ENCODE data around the gene CALML6. TPM values are rescaled to one million over a fixed set of nuclear protein-coding genes. Genes with fewer than 3 reads are reported as not detected.

Gene CALML6
- total RNA-seq, 4 donors from 2014 or later: 0.13 TPM; not detected in 3

DNA sequence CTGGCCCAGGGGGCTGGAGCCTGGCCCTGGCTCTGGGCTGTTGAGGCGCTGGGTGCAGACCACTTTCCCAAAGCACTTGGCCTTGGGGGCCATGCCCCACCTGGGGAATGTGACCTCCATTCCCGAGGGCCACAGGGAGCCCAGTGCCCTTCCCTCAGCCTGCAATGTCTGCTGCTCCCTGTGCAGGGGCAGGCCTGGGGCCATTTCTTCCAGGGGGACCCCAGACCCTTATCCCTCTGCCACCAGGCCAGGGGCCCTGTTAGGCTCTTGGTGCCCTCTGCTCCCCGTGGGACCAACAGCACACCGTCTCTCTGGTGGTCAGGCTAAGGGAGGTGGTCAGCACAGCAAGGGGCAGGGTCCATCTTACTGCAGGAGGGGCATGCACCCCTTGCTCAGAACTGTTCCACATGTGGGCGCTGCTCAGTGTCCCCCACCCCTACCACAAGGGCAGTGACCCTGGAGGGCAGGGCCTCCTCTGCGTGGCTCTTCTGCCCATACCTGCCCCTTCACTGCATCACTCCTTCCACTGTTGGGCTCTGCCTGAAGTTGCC lies 5.1 kb downstream of the CALML6 start:
- Histone ChIP-seq H3K27me3 (no peaks in the 10 kb centered on the region), H3K27ac (no peak overlapping the region), H3K36me3 (no peaks in the 10 kb centered on the region), H3K9me3 (no peaks in the 10 kb centered on the region), H3K4me3 (replicated peaks in 1 of 3) (no peak overlapping the region), H3K4me1 (peaks cover 7 to 18% of the 10 kb centered on the region in 2 donors)
- WGBS, 2 donors: 95 to 100% methylated on average over 2 to 4 of the region's 6 CpGs
- TF ChIP-seq POLR2A (IDR thresholded peaks at IDR 0.05): no peak
- TF ChIP-seq, protein P1, sequence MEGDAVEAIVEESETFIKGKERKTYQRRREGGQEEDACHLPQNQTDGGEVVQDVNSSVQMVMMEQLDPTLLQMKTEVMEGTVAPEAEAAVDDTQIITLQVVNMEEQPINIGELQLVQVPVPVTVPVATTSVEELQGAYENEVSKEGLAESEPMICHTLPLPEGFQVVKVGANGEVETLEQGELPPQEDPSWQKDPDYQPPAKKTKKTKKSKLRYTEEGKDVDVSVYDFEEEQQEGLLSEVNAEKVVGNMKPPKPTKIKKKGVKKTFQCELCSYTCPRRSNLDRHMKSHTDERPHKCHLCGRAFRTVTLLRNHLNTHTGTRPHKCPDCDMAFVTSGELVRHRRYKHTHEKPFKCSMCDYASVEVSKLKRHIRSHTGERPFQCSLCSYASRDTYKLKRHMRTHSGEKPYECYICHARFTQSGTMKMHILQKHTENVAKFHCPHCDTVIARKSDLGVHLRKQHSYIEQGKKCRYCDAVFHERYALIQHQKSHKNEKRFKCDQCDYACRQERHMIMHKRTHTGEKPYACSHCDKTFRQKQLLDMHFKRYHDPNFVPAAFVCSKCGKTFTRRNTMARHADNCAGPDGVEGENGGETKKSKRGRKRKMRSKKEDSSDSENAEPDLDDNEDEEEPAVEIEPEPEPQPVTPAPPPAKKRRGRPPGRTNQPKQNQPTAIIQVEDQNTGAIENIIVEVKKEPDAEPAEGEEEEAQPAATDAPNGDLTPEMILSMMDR (IDR thresholded peaks at IDR 0.05): no peak
- intact Hi-C loops (cut with DNase I): no loop called here
- DNase-seq: no peak

DNA sequence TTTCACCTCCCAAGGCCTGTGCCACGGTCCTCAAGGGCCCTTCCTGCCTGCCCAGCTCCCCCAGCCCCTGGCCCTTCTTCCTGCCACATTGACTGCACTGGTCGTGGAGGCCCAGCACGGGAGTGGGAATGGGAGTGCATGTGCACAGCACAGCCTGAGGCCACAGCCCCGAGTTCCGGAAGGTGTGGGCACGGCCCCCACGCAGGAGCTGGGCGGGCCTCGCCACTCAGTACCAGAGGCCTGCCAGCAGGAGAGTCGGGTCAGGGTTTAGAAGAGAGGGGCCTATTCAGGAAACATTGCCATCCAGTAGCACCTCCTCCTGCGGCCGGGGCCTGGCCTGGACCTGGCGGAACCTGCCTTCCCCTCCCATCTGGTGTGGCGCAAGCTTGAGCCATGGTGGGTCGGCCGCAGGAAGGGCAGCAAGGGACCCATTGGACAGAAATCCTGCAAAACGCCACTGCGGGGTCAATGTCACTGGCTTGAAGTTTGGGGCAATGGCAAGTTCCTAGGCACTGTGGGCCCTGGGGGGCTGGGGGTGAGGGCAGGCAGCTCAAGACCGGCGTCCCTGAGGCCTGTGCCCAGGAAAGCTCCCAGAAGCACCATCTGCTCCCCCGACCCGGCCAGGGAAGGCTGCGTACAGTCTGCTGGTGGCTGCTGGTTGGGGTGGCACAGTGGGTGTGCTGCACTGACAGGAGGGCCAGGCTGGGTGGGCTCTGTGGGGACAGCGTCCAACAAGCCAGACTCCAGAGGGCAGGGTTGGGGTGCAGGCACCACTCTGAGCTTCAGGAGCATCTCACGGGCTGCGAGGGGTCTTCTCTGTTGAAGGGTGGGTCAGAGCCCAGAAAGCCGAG lies 5.8 kb downstream of the CALML6 start:
- TF ChIP-seq POLR2A (IDR thresholded peaks at IDR 0.05): no peak
- TF ChIP-seq, protein P1 (IDR thresholded peaks at IDR 0.05): no peak
- Histone ChIP-seq H3K9me3 (no peaks in the 10 kb centered on the region), H3K27ac (no peak overlapping the region), H3K4me1 (peaks cover 7 to 18% of the 10 kb centered on the region in 2 donors), H3K4me3 (replicated peaks in 1 of 3) (no peak overlapping the region), H3K27me3 (no peaks in the 10 kb centered on the region), H3K36me3 (no peaks in the 10 kb centered on the region)
- no peak for DNase-seq
- intact Hi-C loops (cut with DNase I): no loop called here
- WGBS, 2 donors: 79 to 90% methylated on average over 10 to 13 of the region's 27 CpGs

DNA sequence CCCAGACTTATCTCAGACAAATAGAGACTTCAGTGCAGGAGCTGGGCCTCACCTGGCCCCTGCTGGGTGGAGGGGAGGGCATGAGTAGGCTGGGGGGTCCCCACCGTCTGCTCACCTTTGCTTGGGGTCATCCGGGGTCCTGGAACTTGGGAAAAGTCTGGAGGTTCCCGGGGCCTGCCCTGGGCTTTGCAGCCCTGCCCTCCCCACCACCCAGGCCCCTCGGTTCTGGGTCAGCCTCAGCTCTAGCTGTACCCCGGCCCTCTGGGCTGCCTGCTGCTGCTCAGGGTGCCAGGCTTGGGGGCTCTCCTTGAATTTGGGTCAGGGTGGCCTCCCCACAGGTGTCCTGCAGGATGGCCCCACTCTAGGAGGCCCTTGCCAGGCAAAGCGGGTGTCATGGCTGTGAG lies 6.4 kb downstream of the CALML6 start:
- TF ChIP-seq, protein P1 (IDR thresholded peaks at IDR 0.05): no peak
- TF ChIP-seq POLR2A (IDR thresholded peaks at IDR 0.05): no peak
- WGBS, 2 donors: 100% methylated on average over 3 to 4 of the region's 6 CpGs
- intact Hi-C loops (cut with DNase I): no loop called here
- H3K9me3 ChIP-seq: no peaks in the 10 kb centered on the region
- H3K27ac ChIP-seq: no peak overlapping the region
- no peaks in the 10 kb centered on the region for H3K36me3 ChIP-seq
- H3K4me3 ChIP-seq (replicated peaks in 1 of 3): no peak overlapping the region
- no peaks in the 10 kb centered on the region for H3K27me3 ChIP-seq
- DNase-seq: no peak
- H3K4me1 ChIP-seq: peaks cover 7 to 18% of the 10 kb centered on the region in 2 donors

DNA sequence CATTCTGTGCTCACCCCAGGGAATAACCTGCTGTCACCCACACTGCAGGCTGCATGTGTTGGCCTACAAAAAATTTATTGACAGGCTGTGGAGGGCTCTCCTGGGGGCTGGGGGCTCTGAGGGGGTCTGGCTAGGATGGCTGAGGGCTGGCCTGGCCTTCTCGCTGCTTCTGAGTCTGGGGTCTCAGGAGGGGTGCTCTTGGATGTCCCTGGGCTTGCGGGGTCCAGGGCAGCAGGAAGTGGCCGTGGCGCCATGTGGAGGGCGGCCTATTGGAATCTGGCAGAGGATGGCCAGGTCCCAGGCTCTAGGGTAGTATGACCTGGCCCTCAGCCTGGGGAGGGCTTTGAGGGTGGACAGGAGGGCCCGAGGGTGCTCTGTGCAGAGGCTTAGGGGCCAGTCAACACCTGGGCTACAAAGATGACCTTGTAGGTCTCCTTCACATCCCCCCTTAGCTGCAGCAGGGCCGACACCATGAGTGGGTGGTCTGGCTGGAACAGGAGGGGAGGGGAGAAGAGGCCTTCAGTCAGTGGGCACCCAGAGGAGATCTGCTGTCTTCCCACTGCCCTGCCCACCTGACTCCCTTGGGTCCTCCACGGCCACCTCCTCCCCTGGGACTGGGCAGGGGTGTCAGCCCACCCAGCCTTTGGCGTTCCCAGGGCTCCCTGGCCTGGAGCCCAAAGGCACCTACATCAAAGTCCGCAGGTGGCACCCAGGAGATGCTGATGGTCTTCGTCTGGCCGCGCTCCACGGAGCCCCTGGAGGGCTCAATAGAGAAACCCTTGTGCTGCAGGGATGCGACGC lies 7.0 kb downstream of the CALML6 start:
- no peak overlapping the region for H3K27ac ChIP-seq
- no peak overlapping the region for H3K4me3 ChIP-seq (replicated peaks in 1 of 3)
- TF ChIP-seq, protein P1 (IDR thresholded peaks at IDR 0.05): no peak
- no peak for TF ChIP-seq POLR2A (IDR thresholded peaks at IDR 0.05)
- peaks cover 7 to 18% of the 10 kb centered on the region in 2 donors for H3K4me1 ChIP-seq
- 89 to 96% methylated on average over 4 to 14 of the region's 16 CpGs for WGBS, 2 donors
- no peaks in the 10 kb centered on the region for H3K36me3 ChIP-seq
- H3K9me3 ChIP-seq: no peaks in the 10 kb centered on the region
- DNase-seq: no peak
- intact Hi-C loops (cut with DNase I): no loop called here
- no peaks in the 10 kb centered on the region for H3K27me3 ChIP-seq

Data from thyroid gland (tissue), 4 donors.